Measurements from ENCODE around the gene TRPC4AP. TPM values are rescaled to one million over a fixed set of nuclear protein-coding genes. Genes with fewer than 3 reads are reported as not detected.
A peak's percentile ranks its signal among the peaks of the same experiment; 100 is the strongest.
"Not testable (repeated sequence)": the region's sequence is repeated elsewhere in the genome, so short reads cannot be mapped to it uniquely, and the experiment has no call there.

TRPC4AP gene, protein sequence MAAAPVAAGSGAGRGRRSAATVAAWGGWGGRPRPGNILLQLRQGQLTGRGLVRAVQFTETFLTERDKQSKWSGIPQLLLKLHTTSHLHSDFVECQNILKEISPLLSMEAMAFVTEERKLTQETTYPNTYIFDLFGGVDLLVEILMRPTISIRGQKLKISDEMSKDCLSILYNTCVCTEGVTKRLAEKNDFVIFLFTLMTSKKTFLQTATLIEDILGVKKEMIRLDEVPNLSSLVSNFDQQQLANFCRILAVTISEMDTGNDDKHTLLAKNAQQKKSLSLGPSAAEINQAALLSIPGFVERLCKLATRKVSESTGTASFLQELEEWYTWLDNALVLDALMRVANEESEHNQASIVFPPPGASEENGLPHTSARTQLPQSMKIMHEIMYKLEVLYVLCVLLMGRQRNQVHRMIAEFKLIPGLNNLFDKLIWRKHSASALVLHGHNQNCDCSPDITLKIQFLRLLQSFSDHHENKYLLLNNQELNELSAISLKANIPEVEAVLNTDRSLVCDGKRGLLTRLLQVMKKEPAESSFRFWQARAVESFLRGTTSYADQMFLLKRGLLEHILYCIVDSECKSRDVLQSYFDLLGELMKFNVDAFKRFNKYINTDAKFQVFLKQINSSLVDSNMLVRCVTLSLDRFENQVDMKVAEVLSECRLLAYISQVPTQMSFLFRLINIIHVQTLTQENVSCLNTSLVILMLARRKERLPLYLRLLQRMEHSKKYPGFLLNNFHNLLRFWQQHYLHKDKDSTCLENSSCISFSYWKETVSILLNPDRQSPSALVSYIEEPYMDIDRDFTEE
- 10 to 100 TPM; 68.6 to 73.6 (median 69.3) TPM for polyA plus RNA-seq (ENCODE audit: insufficient read length in 4 of 4)

DNA sequence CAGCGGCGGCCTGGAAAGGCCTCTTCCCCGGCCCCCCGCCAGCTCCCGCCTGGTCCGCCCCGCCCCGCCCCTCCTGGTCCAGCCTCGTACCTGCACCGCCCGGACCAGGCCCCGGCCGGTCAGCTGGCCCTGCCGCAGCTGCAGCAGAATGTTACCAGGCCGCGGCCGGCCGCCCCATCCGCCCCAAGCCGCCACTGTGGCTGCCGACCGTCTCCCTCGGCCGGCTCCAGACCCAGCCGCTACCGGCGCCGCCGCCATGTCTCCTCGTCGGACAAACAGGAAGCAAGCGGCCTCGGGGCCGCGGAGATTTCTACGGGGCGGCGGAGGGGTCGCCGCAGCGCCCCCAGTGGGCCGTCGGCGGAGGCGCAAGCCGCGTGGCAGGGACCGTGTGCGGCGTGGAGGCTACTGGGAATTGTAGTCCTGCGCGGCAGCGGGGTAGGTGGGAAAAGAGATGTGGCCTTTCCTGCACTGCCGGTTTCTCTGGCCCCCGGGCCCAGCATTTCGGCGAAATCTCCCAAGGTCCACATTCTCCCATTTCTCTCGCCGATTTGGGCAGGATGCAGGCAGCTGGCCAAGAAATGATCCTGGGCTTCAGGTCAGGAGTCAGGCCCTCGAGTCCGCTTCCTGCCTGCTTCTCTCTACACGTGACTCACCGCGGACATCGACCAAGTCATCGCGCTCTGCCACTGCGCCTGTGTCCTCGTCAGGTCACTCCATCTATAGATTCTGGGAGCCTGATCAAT, at the start of gene TRPC4AP:
Gene TRPC4AP, minus strand, starts transcription at position 284 of the 743 bp plus-strand sequence. Its CDS starts 26 bp downstream, at position 258.
- peak; percentile 83 to 95 (median 88) for DNase-seq (ENCODE audit: low read depth in 4 of 4, low spot score in 3 of 4)

DNA sequence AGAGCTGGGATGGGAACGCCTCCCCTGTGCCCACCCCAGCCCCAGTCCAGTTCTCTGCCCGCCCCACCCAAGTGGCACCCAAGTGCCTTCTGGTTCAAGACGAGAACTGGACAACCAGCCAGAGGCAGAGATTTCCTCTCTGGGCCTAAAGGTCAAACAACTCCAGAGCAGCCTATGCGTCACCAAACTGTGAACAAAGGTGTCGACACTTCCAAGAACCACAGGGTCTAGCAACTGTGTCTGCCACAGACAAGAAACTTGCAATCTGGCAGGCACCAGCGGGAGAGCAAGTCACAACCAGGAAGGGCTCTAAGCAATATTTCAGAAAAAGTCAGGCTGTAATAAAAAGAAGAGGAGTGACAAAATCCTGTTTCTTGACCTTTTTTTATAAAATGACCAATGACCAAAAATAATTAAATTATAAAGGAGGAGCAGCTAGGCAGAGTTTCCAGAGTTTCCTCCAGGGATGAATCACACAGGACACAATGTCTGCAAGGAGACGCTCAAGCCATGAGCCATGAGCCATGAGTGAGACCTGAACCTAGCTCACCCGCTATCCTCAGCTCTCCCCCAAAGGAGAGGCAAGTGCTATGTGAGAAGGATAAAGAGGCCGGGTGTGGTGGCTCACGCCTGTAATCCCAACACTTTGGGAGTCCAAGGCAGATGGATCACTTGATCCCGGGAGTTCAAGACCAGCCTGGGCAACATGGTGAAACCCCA, 43.4 kb upstream of the TRPC4AP start:
- no peak for DNase-seq (ENCODE audit: low read depth in 4 of 4, low spot score in 3 of 4)

DNA sequence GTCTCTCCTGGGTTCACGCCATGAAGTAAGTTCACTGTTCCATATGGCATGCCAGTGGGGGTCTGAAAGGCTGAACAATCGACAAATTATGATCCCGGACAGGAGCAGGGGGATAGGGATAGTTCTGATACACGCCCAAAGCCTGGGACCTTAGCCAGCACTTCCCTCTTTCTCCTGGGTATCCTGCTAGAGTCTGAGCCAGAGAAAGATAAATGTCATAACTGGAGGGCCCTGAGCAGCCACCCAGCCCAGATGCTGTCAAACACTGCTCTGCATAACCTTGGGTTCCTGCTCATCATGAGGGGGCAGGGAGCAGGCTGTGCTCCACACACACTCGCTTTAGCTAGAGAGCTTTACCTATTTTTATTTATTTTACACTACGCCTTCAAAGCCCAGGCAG, 42.3 kb upstream of the TRPC4AP start:
- no peak for DNase-seq (ENCODE audit: low read depth in 4 of 4, low spot score in 3 of 4)

DNA sequence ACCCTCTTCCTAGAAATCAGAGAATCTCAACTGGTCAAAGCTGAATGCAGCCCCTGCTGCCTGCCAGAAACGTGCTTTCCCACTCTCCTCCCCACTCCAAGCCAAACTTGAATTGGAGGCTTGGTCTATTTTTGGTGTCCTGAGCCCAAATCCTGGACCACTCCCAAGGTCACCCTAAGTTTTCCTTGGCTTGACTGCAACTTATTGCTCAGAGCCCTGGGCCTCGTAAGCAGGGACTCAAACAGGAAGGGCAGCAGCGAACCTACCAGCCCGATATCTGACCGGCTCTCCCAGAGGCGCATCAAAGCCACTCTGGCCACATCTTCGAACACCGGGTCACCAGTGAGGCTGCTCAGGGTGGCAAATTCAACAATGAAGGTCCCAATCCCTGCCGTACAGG, 41.9 kb upstream of the TRPC4AP start:
- DNase-seq (ENCODE audit: low read depth in 4 of 4, low spot score in 3 of 4), result no peak

DNA sequence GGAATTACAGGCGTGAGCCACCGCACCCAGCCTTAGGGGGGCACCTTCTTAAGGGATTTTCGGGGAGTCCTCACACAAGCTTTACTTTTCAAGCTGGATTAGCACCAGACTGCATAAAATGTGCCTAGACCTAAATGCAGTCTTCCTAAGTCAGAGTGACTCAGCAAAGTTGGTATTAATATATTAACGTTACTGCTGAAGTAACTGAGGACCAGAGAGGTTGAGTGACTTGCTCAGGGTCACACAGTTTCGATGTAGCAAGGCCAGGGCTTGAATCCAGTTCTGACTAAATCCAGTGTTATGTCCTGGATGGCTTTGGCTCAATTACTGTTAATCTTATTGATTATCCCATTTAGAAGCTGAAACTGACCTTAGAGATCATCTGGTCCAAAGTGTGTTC, 41.1 kb upstream of the TRPC4AP start:
- DNase-seq (ENCODE audit: low read depth in 4 of 4, low spot score in 3 of 4), result no peak

DNA sequence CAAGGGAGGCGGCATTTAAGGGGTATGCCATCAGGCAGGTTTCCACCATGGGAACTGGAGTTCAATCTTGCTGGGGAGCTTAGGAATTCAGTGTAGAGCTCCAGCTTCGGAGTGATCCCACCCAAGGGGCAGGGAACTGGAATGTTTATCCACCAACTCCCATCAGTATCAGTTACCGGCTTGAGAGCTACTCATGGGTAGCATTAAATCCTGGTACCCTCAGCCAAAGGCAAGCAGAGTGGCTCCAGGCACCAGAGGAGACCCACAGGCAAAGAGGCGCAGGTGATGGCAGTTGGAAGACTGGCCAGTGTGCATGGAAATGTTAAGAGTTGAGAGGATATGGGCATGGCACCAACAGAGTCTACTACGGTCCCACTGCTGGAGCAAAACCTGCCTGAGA, 40.4 kb upstream of the TRPC4AP start:
- DNase-seq (ENCODE audit: low read depth in 4 of 4, low spot score in 3 of 4), result no peak

DNA sequence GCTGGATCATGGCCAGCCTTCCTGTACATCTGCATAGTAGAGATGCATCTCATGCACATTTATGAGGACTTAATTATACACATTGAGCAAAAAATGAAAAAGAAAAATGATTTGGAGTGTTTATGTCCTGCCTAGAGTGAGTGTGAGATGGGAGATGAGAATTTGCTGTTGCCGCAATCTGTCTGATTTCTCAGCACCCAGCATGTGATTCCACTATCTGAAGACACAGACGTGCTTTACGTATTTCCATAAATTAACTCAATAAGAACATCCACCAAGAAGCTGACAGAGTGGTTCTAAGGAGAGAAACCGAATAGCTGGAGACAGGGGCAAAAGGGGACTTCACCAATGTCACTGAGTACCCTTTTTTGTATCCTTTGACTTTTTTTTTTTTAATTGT, 39.3 kb upstream of the TRPC4AP start:
- no peak for DNase-seq (ENCODE audit: low read depth in 4 of 4, low spot score in 3 of 4)

DNA sequence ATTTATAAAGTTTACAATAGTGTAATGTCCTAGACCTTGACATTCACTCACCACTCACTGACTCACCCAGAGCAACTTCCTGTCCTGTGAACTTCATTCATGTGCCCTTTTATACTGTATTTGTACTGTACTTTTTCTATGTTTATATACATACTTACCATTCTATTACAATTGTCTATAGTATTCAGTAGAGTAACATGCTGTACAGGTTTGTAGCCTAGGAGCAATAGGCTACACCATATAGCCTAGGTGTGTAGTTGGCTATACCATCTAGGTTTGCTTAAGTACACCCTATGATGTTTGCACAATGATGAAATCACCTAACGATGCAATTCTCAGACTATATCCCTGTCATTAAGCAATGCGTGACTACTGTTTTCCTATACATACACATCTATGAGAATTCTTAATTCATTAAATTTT, 37.1 kb upstream of the TRPC4AP start:
- no peak for DNase-seq (ENCODE audit: low read depth in 4 of 4, low spot score in 3 of 4)

DNA sequence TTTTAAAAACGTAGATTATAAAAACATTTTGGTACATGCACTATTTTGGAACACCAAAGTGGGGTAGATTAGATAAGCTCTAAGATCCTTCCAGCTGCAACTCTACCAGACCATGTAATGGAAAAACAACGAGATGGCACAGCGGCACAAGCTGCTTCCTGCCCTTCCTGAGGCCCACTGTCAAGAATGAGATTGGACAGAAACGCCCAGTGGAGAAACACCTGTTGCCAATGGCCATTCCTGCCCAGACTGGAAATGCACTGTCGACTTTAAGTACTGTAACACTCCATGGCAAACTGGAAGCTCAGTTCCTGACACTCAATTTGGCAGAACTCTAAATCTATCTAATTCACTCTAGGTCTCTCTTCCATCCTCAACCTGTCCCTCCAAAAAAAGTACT, 33.1 kb upstream of the TRPC4AP start:
- no peak for DNase-seq (ENCODE audit: low read depth in 4 of 4, low spot score in 3 of 4)

DNA sequence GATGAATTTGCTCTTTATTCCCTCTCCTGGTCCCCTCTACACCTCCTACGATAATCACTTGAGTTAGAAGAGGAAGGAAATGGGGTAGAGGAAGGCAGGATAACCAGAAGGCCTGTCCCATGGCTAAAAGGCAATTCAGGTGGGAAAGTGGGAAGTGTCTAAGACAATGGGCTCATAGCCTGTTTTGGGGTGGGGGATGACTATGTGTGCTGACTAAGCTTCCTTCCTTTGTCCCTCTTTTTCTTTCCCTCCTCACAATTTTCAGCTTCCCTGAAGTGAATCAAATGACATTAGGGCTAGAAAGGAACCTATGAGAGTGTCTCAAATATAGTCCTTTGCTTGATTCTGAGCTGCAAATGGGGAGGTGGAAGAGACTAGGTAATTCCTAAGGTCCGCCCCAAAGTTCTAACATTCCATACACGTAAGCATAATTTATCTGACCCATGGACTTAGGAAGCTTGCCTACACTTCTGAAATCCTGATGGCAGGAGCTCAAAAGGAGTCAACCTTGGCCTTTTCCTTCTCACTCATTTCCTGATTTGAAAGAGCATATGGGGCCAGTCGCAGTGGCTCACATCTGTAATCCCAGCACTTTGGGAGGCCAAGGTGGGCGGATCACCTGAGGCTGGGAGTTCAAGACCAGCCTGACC, 30.3 kb upstream of the TRPC4AP start:
- no peak for DNase-seq (ENCODE audit: low read depth in 4 of 4, low spot score in 3 of 4)

DNA sequence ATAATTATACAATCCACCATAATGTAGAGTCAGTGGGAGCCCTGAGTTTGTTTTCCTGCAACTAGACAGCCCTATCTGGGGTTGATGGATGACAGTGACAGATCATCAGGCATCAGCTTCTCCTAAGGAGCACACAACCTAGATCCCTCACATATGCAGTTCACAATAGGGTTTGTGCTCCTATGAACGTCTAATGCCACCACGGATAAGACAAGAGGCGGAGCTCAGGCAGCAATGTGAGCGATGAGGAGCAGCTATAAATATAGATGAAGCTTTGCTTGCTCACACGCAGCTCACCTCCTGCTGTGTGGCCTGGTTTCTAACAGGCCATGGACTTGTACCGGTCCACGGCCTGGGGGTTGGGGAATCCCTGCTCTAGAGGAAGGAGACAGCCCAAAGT, 28.6 kb upstream of the TRPC4AP start:
- DNase-seq (ENCODE audit: low read depth in 4 of 4, low spot score in 3 of 4), result no peak

DNA sequence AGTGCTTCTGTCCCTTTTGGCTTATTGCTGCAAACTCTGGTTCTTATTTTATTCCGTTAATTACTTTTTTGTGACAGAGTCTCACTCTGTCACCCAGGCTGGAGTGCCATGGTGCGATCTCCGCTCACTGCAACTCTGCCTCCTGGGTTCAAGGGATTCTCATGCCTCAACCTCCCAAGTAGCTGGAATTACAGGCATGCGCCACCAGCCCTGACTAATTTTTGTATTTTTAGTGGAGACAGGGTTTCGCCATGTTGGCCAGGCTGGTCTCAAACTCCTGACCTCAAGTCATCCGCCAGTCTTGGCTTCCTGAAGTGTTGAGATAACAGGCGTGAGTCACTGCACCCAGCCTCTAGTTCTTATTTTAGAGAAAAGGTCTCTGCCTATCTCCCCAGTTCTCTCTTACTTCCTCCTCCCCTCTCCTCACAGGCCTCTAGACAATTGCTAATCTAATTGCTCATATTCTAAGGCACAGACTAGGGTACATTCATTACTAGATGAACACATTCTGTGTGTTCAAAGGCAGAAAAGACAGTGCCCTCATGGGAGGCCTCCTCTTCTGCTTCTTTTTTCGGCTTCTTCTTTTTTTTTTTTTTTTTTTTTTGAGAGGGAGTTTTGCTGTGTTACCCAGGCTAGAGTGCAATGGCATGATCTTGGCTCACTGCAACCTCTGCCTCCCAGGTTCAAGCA, 27.6 kb upstream of the TRPC4AP start:
- no peak for DNase-seq (ENCODE audit: low read depth in 4 of 4, low spot score in 3 of 4)

DNA sequence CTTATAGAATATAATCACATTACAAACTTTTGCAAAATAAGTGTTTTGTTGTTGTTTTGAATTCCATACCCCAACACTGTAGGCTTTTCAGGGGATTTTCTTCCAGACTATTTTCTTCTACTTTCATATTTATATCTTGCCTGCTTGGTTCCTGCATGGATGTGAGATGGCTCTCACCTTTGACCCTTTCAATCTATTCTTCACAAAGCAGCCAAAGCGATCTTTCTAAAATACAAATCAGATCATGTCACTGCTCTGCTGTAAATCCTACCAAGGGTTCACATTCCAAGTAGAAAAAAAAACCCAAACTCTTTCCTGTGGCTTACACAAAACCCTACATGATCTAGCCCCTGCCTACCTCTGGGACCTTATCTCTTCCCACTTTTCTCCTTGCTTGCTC, 25.0 kb upstream of the TRPC4AP start:
- no peak for DNase-seq (ENCODE audit: low read depth in 4 of 4, low spot score in 3 of 4)

DNA sequence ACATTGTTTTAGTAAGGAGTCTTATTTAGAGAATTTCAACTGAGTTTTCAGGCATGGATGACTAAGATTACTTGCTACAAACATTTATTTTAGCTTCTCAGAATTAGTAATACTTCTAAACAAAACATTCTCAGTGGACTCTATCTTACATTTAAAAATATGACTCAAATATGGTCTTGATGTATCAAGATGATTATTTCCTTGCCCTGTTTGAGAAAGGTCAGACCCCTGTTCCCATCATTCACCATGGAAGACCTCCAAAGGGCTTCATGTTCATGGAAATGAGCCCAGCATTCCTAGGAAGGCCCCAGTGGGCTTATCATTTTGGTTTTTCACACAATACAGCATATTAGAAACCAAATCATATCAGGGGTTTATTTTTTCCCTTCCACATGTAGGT, 24.6 kb upstream of the TRPC4AP start:
- DNase-seq (ENCODE audit: low read depth in 4 of 4, low spot score in 3 of 4), result no peak

DNA sequence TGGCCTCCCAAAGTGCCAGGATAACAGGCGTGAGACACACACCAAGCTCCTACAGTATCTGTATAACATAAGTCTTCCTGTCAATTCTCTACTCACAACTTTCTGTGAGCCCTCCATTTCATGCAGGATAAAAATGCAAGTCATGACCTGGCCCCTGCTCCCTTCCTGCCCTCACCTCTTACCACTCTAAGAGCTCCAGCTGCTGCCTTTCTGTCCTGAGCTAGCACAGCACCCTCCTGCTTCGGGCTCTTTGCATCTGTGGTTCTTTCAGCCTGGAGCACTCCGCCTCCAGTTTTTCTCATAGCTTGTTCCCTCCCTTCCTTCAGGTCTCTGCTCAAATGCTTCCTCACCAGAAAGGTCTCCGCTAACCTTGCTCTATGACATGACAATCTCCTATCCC, 23.7 kb upstream of the TRPC4AP start:
- no peak for DNase-seq (ENCODE audit: low read depth in 4 of 4, low spot score in 3 of 4)

DNA sequence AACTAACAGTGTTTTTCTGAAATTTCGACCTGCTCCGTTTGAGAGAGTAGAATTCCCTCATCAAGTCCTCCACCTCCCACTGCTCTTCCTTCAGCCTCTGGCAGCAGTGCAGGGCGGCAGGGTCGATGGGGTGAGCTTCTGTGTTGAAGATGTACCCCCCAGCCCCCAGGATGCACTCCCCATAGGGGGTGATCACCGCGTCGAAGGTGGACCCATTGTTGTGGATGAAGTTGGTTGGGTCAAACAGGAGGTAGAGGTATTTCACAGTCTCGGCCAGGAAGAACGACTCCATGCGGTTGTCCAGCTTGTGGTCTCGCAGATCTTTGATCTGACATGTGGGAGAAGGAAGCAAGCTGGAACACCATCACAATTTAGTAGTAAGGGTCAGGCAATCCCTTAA, 23.0 kb upstream of the TRPC4AP start:
- no peak for DNase-seq (ENCODE audit: low read depth in 4 of 4, low spot score in 3 of 4)

DNA sequence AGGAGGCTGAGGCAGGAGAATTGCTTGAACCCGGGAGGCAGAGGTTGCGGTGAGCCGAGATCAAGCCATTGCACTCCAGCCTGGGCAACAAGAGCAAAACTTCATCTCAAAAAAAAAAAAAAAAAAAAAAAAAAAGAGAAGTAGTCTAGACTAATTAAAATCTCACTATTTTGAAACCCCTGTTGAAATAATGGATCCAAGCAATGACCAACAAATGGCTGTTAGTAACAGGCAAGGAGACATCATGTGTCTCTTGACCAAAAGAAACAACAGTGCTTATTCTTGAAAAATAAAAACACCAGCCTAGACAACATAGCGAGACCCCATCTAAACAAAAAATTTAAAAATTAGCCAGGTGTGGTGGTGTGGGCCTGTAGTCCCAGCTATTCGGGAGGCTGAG, 19.7 kb upstream of the TRPC4AP start:
- DNase-seq (ENCODE audit: low read depth in 4 of 4, low spot score in 3 of 4), result not testable (repeated sequence)

DNA sequence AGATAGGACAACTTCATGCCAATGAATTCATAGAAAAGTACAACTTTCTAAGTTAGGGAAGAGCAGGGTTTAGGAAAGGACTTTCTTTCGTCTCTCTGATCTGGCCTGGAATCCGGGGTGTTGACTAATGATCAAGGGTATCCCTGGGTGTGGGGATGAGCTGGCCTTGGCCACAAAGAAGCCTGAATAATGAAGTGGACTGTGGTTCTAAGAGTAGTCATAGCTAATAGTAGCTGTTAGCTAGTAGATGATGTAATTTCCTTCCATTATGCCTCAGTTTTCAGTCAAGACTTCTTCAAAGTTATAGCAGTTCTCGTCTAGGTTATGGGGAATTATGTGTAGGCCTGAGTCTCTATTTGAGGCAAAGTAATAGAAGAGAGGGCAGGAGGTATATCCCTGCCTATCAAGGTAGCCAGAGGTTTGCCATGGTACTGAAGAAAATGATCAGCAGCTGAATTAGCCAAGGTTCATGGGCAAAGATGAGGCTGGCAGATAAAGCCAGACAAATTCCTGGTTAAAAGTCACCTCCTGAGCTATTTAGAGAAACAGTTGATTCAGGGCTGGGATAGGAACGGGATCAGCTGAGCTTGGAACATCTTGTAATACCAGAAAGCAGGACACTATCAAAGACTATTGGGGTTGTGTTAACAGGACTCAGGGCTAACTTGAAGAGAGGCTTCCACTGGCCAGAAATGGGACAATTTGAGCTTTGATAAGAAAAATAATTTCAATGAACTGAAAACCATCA, 18.7 kb upstream of the TRPC4AP start:
- DNase-seq (ENCODE audit: low read depth in 4 of 4, low spot score in 3 of 4), result no peak

DNA sequence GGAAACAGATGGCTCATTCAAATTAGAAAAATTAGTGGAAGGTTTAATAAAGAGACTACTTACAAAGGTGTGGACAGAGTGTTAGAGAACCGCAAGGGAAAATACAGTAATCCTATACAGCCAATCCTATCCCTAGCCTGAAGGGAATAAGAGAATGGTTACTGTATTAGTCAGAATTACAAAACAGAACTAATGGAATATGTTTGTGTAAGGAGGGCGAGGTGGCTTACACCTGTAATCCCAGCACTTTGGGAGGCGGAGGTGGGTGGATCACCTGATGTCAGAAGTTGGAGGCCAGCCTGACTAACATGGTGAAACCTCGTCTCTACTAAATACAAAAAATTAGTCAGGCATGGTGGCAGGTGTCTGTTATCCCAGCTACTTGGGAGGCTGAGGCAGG, 16.3 kb upstream of the TRPC4AP start:
- no peak for DNase-seq (ENCODE audit: low read depth in 4 of 4, low spot score in 3 of 4)

All from right renal pelvis (tissue), 4 donors.